NT2/D1 (cell line): Measurements from ENCODE around the gene TGFBI.

Experiments used
- YY1 ChIP-seq: IDR thresholded peaks from 2 replicates; pipeline ENCODE4 v1.6.1; 2011; ENCODE audit not compliant: insufficient read length, insufficient read depth
- ZNF274 ChIP-seq: IDR thresholded peaks from 2 replicates; pipeline ENCODE4 v1.6.1; 2011; ENCODE audit warnings: mild to moderate bottlenecking, low read depth, low read length

DNA sequence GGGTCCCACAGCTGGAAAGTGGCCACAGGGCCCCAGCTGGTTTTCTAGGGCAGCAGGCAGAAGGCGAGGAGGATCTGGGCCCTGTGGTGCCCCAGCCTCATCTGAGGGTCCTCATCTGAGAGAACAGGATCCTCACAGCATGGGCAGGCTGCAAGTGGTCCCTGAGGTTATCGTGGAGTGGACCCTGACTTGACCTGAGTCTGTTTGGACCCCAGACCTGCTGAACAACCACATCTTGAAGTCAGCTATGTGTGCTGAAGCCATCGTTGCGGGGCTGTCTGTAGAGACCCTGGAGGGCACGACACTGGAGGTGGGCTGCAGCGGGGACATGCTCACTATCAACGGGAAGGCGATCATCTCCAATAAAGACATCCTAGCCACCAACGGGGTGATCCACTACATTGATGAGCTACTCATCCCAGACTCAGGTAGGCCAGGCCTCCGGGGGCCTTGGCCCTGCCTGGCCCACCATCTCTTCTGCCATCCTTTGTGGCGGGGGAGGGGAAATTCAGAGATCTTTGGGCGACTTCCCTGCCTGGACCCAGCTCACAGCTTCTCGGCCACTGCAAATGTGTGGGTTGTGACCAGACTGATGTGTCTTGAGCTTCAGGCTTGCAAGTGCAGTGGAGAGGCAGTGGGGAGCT lies 24.0 kb downstream of the TGFBI start:
- TF ChIP-seq ZNF274 (no peak), YY1 (no peak)
